ENCODE data around the gene KTN1.

DNA sequence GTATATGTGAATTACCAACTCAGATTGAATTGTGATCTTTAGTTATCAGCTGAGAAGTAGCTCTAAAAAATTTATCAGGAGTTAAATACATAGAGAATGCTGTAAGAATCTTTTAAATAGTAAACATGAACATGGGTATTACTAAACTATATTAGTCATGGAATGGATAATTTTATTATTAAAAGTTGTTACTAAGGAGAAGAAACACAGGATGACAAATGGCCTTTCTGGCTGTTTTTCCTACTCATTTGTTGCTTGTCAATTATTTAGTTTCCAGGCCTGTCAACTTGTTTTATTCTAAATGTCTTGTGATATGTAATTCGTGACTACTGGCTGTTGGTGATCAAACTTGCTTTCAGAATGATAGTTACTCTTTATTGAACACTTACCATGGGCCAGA, 58.7 kb downstream of the KTN1 start:
- TF ChIP-seq CTCF (IDR thresholded peaks at IDR 0.05): no peak
- TF ChIP-seq JUN (CRISPR knock-in tag; IDR thresholded peaks at IDR 0.05): no peak
- no peak for TF ChIP-seq E2F1 (CRISPR knock-in tag; IDR thresholded peaks at IDR 0.05)
- TF ChIP-seq, protein P1, sequence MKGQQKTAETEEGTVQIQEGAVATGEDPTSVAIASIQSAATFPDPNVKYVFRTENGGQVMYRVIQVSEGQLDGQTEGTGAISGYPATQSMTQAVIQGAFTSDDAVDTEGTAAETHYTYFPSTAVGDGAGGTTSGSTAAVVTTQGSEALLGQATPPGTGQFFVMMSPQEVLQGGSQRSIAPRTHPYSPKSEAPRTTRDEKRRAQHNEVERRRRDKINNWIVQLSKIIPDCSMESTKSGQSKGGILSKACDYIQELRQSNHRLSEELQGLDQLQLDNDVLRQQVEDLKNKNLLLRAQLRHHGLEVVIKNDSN (CRISPR knock-in tag; IDR thresholded peaks at IDR 0.05): no peak
- no peak for TF ChIP-seq TCF7 (CRISPR knock-in tag; IDR thresholded peaks at IDR 0.05; ENCODE audit: low read depth)
